HepG2 (cell line): Measurements from ENCODE around the gene KDM8. TPM values are rescaled to one million over a fixed set of nuclear protein-coding genes. Genes with fewer than 3 reads are reported as not detected.
A peak's percentile ranks its signal among the peaks of the same experiment; 100 is the strongest.

Experiments
- ADNP ChIP-seq: sonication (generic); formaldehyde crosslinking; IDR thresholded peaks from 2 replicates; pipeline ENCODE4 v1.4.0; 2020; ENCODE audit warnings: missing genetic modification reagents
- FOXK1 ChIP-seq: sonication (generic); formaldehyde crosslinking; IDR thresholded peaks from 2 replicates; pipeline ENCODE4 v1.4.0; 2020; ENCODE audit warnings: low read depth, missing genetic modification reagents, borderline replicate concordance
- PRPF4 ChIP-seq: fragments of 200-400 bp; formaldehyde crosslinking; IDR thresholded peaks from 2 replicates; pipeline ENCODE4 v1.6.1; 2016; ENCODE audit warnings: low read length, low read depth; ENCODE audit not compliant: poor library complexity, severe bottlenecking
- RBM22 ChIP-seq: fragments of 200-400 bp; formaldehyde crosslinking; optimal IDR thresholded peaks from 2 replicates; pipeline ENCODE3; 2017; ENCODE audit warnings: mild to moderate bottlenecking, low read length, moderate library complexity
- REPIN1 ChIP-seq: sonication (generic); formaldehyde crosslinking; IDR thresholded peaks from 2 replicates; pipeline ENCODE4 v1.8.0; 2022; ENCODE audit warnings: missing genetic modification reagents, low read depth, mild to moderate bottlenecking, borderline replicate concordance
- ZKSCAN1 ChIP-seq: fragments of 150-350 bp; IDR thresholded peaks from 2 replicates; pipeline ENCODE4 v1.6.1; 2014; ENCODE audit warnings: low read length
- ZNF431 ChIP-seq: sonication (generic); formaldehyde crosslinking; IDR thresholded peaks from 2 replicates; pipeline ENCODE4 v1.9.0; 2022; ENCODE audit warnings: missing genetic modification reagents, low read depth, mild to moderate bottlenecking, borderline replicate concordance
- ZNF558 ChIP-seq: sonication (generic); formaldehyde crosslinking; IDR thresholded peaks from 2 replicates; pipeline ENCODE4 v1.9.0; 2022; ENCODE audit warnings: mild to moderate bottlenecking, missing genetic modification reagents, borderline replicate concordance
- ZNF589 ChIP-seq: sonication (generic); formaldehyde crosslinking; conservative IDR thresholded peaks from 2 replicates; pipeline ENCODE4 v1.8.0; 2022; ENCODE audit warnings: mild to moderate bottlenecking, moderate library complexity, missing genetic modification reagents
- ZSCAN22 ChIP-seq: sonication (generic); formaldehyde crosslinking; IDR thresholded peaks from 2 replicates; pipeline ENCODE4 v1.4.0; 2020; ENCODE audit warnings: mild to moderate bottlenecking, missing genetic modification reagents
- polyA plus RNA-seq, 8 experiments: library from polyadenylated mRNA; depleted of rRNA in 3 of 8; stranded (reverse) in 7 of 8; unstranded in 1 of 8; fragments of >200 nt; fragmentation: Illumina TruSeq in 4 of 8; extraction: Trizol in 4 of 8; gene quantifications; 2 replicates each; pipeline versions ENCODE4 v1.2.1 to v1.2.3, GENCODE V29; 2011 to 2016; ENCODE audit warnings: low read depth in 4 of 8, missing spikeins in 1 of 8, mixed read lengths in 1 of 8; ENCODE audit not compliant: insufficient read depth in 1 of 8
- total RNA-seq, 5 experiments: library from RNA; depleted of rRNA; stranded (reverse); fragments of >200 nt; fragmentation: Illumina TruSeq; extraction: Trizol; gene quantifications; 2 replicates each; pipeline ENCODE4 v1.2.3, GENCODE V29; 2016; ENCODE audit warnings: low read depth in 1 of 5
- TF ChIP-seq, protein P1 (sequence below): sonication (generic); formaldehyde crosslinking; IDR thresholded peaks from 2 replicates; pipeline ENCODE4 v1.4.0; 2020; ENCODE audit warnings: mild to moderate bottlenecking, missing genetic modification reagents
- TF ChIP-seq, protein P2 (sequence below): sonication (generic); formaldehyde crosslinking; conservative IDR thresholded peaks from 2 replicates; pipeline ENCODE4 v1.4.0; 2020; ENCODE audit warnings: missing genetic modification reagents
- TF ChIP-seq, protein P3 (sequence below): sonication (generic); formaldehyde crosslinking; IDR thresholded peaks from 2 replicates; pipeline ENCODE4 v1.4.0; 2020; ENCODE audit warnings: missing genetic modification reagents
- TF ChIP-seq, protein P4 (sequence below): sonication (generic); formaldehyde crosslinking; IDR thresholded peaks from 2 replicates; pipeline ENCODE4 v1.4.0; 2020; ENCODE audit warnings: missing genetic modification reagents; ENCODE audit errors: not compliant biosample characterization

Gene KDM8
- total and polyA plus RNA-seq, 2 of the 13 experiments (the other 11 are each of a cell fraction or from before 2014, with no cell fraction given) = 3.3 to 8.6 TPM

DNA sequence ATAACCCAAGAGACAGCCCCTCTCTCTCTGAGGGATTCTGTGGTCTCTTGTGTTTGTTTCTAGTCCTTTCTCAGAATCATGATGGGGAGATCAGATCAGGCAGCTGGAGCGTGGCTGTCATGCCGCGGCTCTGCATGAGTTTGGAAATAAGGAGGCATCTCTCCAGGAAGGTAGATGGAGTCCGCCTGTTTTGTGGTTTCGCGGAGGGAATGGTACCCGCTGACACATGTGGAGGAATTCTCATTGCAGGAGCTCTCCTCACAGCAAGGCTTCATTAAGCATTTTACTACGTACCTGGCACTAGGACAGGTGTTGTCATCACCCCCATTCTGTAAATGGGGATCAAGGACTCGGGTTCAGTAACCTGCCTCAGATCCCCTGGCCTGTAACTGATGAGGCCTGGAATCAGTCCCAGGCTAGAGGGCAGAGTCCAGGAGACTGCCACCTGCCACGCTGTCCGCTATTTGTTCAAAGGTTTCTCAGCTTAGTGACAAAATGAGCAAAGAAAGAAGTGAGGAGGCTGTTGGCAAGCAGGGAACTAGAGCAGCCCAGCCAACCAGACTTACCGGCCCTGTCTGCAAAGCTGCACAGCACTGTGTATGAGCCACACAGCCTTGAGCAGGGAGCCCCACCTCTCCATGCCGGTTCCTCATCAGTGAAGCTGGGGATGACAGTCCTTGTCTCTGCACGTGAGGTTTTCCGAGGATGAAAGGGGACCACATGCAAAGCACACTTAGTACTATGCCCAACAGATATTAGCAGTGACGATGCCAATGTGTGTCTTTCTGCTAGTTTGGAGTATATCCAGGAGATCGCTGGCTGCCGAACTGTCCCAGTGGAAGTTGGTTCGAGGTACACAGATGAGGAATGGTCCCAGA lies 11.0 kb downstream of the KDM8 start (continued):
- TF ChIP-seq, protein P1, sequence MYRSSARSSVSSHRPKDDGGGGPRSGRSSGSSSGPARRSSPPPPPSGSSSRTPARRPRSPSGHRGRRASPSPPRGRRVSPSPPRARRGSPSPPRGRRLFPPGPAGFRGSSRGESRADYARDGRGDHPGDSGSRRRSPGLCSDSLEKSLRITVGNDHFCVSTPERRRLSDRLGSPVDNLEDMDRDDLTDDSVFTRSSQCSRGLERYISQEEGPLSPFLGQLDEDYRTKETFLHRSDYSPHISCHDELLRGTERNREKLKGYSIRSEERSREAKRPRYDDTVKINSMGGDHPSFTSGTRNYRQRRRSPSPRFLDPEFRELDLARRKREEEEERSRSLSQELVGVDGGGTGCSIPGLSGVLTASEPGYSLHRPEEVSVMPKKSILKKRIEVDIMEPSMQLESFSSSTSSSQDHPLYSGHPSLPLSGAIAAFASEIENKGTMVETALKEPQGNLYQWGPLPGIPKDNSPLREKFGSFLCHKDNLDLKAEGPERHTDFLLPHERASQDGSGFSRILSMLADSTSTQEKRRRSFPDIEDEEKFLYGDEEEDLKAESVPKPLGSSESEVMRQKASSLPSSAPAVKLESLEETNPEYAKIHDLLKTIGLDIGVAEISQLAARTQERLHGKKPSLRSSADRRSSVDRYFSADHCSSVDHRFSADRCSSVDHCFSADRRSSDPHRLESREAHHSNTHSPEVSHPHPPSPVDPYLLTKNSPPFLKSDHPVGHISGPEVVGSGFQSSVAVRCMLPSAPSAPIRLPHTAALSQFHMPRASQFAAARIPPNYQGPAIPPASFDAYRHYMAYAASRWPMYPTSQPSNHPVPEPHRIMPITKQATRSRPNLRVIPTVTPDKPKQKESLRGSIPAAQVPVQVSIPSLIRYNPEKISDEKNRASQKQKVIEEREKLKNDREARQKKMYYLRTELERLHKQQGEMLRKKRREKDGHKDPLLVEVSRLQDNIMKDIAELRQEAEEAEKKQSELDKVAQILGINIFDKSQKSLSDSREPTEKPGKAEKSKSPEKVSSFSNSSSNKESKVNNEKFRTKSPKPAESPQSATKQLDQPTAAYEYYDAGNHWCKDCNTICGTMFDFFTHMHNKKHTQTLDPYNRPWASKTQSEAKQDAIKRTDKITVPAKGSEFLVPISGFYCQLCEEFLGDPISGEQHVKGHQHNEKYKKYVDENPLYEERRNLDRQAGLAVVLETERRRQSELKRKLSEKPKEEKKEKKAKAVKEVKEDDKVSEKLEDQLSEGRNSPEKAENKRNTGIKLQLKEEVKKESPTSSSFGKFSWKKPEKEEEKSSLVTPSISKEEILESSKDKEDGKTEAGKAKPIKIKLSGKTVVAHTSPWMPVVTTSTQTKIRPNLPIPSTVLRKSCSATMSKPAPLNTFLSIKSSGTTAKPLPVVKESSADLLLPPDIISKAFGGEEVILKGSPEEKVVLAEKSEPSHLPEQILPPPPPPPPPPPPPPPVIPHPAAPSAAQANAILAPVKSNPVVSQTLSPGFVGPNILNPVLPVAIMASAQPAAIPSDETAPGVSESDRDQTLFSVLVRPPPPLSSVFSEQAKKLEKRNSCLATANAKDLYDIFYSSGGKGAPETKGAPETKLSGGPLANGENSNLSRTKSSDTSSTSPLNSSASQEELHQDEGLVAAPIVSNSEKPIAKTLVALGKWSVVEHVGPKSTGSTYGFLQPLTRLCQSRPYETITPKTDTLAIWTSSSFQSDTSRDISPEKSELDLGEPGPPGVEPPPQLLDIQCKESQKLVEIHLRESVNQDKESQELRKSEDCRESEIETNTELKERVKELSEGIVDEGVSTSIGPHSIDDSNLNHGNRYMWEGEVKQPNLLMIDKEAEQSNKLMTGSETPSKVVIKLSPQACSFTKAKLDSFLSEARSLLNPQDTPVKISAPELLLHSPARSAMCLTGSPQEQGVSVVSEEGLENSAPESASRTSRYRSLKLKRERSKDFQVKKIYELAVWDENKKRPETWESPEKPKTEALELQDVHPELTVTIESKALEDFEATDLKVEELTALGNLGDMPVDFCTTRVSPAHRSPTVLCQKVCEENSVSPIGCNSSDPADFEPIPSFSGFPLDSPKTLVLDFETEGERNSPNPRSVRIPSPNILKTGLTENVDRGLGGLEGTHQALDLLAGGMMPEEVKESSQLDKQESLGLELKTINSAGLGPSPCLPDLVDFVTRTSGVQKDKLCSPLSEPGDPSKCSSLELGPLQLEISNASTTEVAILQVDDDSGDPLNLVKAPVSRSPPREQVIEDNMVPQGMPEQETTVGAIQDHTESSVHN (CRISPR knock-in tag) = peak; percentile 78; the same call in 1 of the 2 replicates
- no peak for TF ChIP-seq RBM22
- TF ChIP-seq REPIN1 = peak; percentile 66; the same call in 1 of the 2 replicates
- no peak for TF ChIP-seq ZSCAN22
- TF ChIP-seq, protein P2, sequence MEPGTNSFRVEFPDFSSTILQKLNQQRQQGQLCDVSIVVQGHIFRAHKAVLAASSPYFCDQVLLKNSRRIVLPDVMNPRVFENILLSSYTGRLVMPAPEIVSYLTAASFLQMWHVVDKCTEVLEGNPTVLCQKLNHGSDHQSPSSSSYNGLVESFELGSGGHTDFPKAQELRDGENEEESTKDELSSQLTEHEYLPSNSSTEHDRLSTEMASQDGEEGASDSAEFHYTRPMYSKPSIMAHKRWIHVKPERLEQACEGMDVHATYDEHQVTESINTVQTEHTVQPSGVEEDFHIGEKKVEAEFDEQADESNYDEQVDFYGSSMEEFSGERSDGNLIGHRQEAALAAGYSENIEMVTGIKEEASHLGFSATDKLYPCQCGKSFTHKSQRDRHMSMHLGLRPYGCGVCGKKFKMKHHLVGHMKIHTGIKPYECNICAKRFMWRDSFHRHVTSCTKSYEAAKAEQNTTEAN = no peak
- TF ChIP-seq, protein P3, sequence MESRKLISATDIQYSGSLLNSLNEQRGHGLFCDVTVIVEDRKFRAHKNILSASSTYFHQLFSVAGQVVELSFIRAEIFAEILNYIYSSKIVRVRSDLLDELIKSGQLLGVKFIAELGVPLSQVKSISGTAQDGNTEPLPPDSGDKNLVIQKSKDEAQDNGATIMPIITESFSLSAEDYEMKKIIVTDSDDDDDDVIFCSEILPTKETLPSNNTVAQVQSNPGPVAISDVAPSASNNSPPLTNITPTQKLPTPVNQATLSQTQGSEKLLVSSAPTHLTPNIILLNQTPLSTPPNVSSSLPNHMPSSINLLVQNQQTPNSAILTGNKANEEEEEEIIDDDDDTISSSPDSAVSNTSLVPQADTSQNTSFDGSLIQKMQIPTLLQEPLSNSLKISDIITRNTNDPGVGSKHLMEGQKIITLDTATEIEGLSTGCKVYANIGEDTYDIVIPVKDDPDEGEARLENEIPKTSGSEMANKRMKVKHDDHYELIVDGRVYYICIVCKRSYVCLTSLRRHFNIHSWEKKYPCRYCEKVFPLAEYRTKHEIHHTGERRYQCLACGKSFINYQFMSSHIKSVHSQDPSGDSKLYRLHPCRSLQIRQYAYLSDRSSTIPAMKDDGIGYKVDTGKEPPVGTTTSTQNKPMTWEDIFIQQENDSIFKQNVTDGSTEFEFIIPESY (CRISPR knock-in tag) = peak; percentile 84
- TF ChIP-seq ADNP (CRISPR knock-in tag) = no peak
- TF ChIP-seq, protein P4, sequence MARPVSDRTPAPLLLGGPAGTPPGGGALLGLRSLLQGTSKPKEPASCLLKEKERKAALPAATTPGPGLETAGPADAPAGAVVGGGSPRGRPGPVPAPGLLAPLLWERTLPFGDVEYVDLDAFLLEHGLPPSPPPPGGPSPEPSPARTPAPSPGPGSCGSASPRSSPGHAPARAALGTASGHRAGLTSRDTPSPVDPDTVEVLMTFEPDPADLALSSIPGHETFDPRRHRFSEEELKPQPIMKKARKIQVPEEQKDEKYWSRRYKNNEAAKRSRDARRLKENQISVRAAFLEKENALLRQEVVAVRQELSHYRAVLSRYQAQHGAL = no peak
- no peak for TF ChIP-seq ZNF589
- no peak for TF ChIP-seq ZNF558 (CRISPR knock-in tag)
- TF ChIP-seq FOXK1 = peak; percentile 51; the same call in 1 of the 2 replicates
- TF ChIP-seq ZNF431 (CRISPR knock-in tag) = no peak
- no peak for TF ChIP-seq ZKSCAN1
- no peak for TF ChIP-seq PRPF4
